GM12878 (cell line): ENCODE results near the gene ASMTL. TPM values are rescaled to one million over a fixed set of nuclear protein-coding genes. Genes with fewer than 3 reads are reported as not detected.

Experiments used
- ATAC-seq: fragments of 200-7000 bp; cut with Tn5 transposase; 3 replicates; pipeline ENCODE4 v1.9.1; 2020; ENCODE audit warnings: mild to moderate bottlenecking, moderate library complexity
- BruUV-seq: library from RNA; stranded (reverse); fragments of 400-500 nt; replicated peaks from 2 replicates; lab custom pipeline; 2021; lab: Mats Ljungman, UMichigan
- CTCF ChIA-PET: fragments of 300-600 bp; sonication (Branson Sonifier 250); formaldehyde crosslinking; extraction: SDS; loops from one replicate; lab custom pipeline; 2021; ENCODE audit warnings: inconsistent platforms; lab: Yijun Ruan, JAX
- POLR2A ChIA-PET: fragments of 350-600 bp; formaldehyde crosslinking; extraction: SDS; loops from one replicate; lab custom pipeline; 2021; ENCODE audit warnings: inconsistent platforms; lab: Charles Lee
- RAD21 ChIA-PET: fragments of 300-600 bp; sonication (Branson Sonifier 250); formaldehyde crosslinking; loops from one replicate; lab custom pipeline; 2023; ENCODE audit warnings: antibody characterized with exemption; ENCODE audit not compliant: unreplicated experiment; lab: Charles Lee
- SMC1A ChIA-PET: fragments of 300-600 bp; sonication (Branson Sonifier 250); formaldehyde crosslinking; loops from one replicate; lab custom pipeline; 2023; ENCODE audit not compliant: unreplicated experiment, uncharacterized antibody; lab: Charles Lee
- DNase-seq: peaks from one replicate; pipeline ENCODE4 v3.0.0-alpha.2; 2011; ENCODE audit warnings: low read depth, low spot score
- FAIRE-seq: peaks from 3 replicates; lab custom pipeline; 2011; peaks lifted over from hg19 to GRCh38; lab: Jason Lieb, UNC
- H2AFZ ChIP-seq: 2 replicates; pipeline ENCODE4 v1.6.0; 2011; ENCODE audit warnings: low read depth, low read length, control low read depth; ENCODE audit not compliant: control insufficient read depth
- H3K27ac ChIP-seq: 2 replicates; pipeline ENCODE4 v1.5.1; 2011; ENCODE audit warnings: control low read depth; ENCODE audit not compliant: control insufficient read depth, insufficient read depth
- H3K27me3 ChIP-seq, 2 experiments: replicated peaks in 1 of 2; 2 replicates each; pipeline versions ENCODE4 v1.6.0 to v1.6.1; 2011; ENCODE audit warnings: low read length in 1 of 2; ENCODE audit not compliant: control insufficient read depth in 2 of 2, insufficient read depth in 2 of 2
- H3K36me3 ChIP-seq, 2 experiments: 2 replicates each; pipeline ENCODE4 v1.5.1; 2011; ENCODE audit warnings: low read length in 1 of 2; ENCODE audit not compliant: control insufficient read depth in 2 of 2, insufficient read depth in 2 of 2
- H3K4me1 ChIP-seq: 2 replicates; pipeline ENCODE4 v1.6.1; 2011; ENCODE audit warnings: mild to moderate bottlenecking, low read length, moderate library complexity, mixed read lengths; ENCODE audit not compliant: control insufficient read depth, insufficient read depth
- H3K4me2 ChIP-seq: 2 replicates; pipeline ENCODE4 v1.6.0; 2011; ENCODE audit warnings: control low read depth; ENCODE audit not compliant: control insufficient read depth, insufficient read depth
- H3K4me3 ChIP-seq: fragments of 200-600 bp; sonication (generic); 2 replicates; pipeline ENCODE4 v1.5.1; 2016
- H3K79me2 ChIP-seq: 2 replicates; pipeline ENCODE4 v1.6.0; 2011; ENCODE audit warnings: low read length; ENCODE audit not compliant: control insufficient read depth, insufficient read depth
- H3K9ac ChIP-seq: 2 replicates; pipeline ENCODE4 v1.8.0; 2011; ENCODE audit warnings: low read length, control low read depth, mixed read lengths; ENCODE audit not compliant: control insufficient read depth, insufficient read depth
- H3K9me3 ChIP-seq: replicated peaks from 3 replicates; pipeline ENCODE4 v1.5.1; 2011; ENCODE audit warnings: mild to moderate bottlenecking, low read length; ENCODE audit not compliant: control insufficient read depth, insufficient read depth
- H4K20me1 ChIP-seq: 2 replicates; pipeline ENCODE4 v1.6.0; 2011; ENCODE audit not compliant: control insufficient read depth, insufficient read depth
- CBX3 ChIP-seq: fragments of 200-600 bp; sonication (generic); IDR thresholded peaks from 2 replicates; pipeline ENCODE4 v1.6.1; 2016; ENCODE audit warnings: low read depth, borderline replicate concordance
- GABPA ChIP-seq: IDR thresholded peaks from 2 replicates; pipeline ENCODE4 v1.6.1; 2014; ENCODE audit warnings: antibody characterized with exemption, low read depth, mild to moderate bottlenecking, inconsistent platforms
- HCFC1 ChIP-seq: fragments of 150-350 bp; IDR thresholded peaks from 2 replicates; pipeline ENCODE4 v1.6.1; 2014; ENCODE audit warnings: low read length
- KAT2A ChIP-seq: conservative IDR thresholded peaks from 2 replicates; pipeline ENCODE4 v1.6.1; 2011; ENCODE audit warnings: low read depth, low read length; ENCODE audit not compliant: control insufficient read depth
- RAD21 ChIP-seq: IDR thresholded peaks from 2 replicates; pipeline ENCODE4 v1.6.1; 2011; ENCODE audit warnings: mild to moderate bottlenecking, low read depth, low read length, moderate library complexity; ENCODE audit not compliant: insufficient read depth
- SIN3A ChIP-seq: IDR thresholded peaks from 2 replicates; pipeline ENCODE4 v1.6.1; 2012; ENCODE audit warnings: low read depth, low read length, improper control_type of control experiment
- ZNF207 ChIP-seq: fragments of 450-650 bp; IDR thresholded peaks from 2 replicates; pipeline ENCODE4 v1.6.1; 2014; ENCODE audit warnings: antibody characterized with exemption, mild to moderate bottlenecking, borderline replicate concordance
- ZNF24 ChIP-seq: fragments of 450-650 bp; IDR thresholded peaks from 2 replicates; pipeline ENCODE4 v1.6.1; 2017; ENCODE audit warnings: antibody characterized with exemption, mild to moderate bottlenecking
- ZNF687 ChIP-seq: fragments of 450-650 bp; IDR thresholded peaks from 2 replicates; pipeline ENCODE4 v1.6.1; 2017; ENCODE audit warnings: mild to moderate bottlenecking, moderate library complexity
- whole genome bisulfite sequencing: methylation state at CpG from one replicate; pipeline ENCODE4 v1.1.6; 2016; ENCODE audit warnings: low lambda C conversion rate; ENCODE audit not compliant: insufficient replicate concordance, insufficient coverage; ENCODE audit errors: missing lambda C conversion rate; 5-methylcytosine and 5-hydroxymethylcytosine counted together
- in situ Hi-C: fragments of 300-500 bp; cut with MboI; formaldehyde crosslinking; loops from 9 replicates; pipeline ENCODE4 v1.14.3; 2018; ENCODE audit warnings: mixed read lengths
- intact Hi-C: fragments of 100-400 bp; cut with micrococcal nuclease; formaldehyde crosslinking; loops from one replicate; pipeline ENCODE4 v1.14.2; 2022; ENCODE audit not compliant: unreplicated experiment
- polyA plus RNA-seq, 11 experiments: library from polyadenylated mRNA; depleted of rRNA in 4 of 11; unstranded in 6 of 11; stranded (reverse) in 5 of 11; fragments of >200 nt; fragmentation: Nextera tagmentation in 4 of 11; fragmentation: Illumina TruSeq in 1 of 11; extraction: Ambion mirVana in 4 of 11; extraction: Trizol in 1 of 11; gene quantifications; 1 replicate in 1 of 11; 2 replicates in 10 of 11; pipeline versions ENCODE4 v1.2.1 to v1.2.3, GENCODE V29; 2011 to 2016; ENCODE audit warnings: inconsistent platforms in 2 of 11, missing spikeins in 2 of 11, low read depth in 1 of 11
- total RNA-seq, 4 experiments: library from RNA; depleted of rRNA in 3 of 4; stranded (reverse); fragments of >200 nt in 3 of 4; fragmentation: Illumina TruSeq in 1 of 4; extraction: Trizol in 1 of 4; gene quantifications; 2 replicates each; pipeline versions ENCODE4 v1.2.1 to v1.2.3, GENCODE V29; 2013 to 2021
- TF ChIP-seq, protein P1 (sequence below): fragments of 450-650 bp; IDR thresholded peaks from 2 replicates; pipeline ENCODE4 v1.6.1; 2017; ENCODE audit warnings: antibody characterized with exemption, mild to moderate bottlenecking, moderate library complexity
- TF ChIP-seq, protein P2 (sequence below): fragments of 450-650 bp; IDR thresholded peaks from 2 replicates; pipeline ENCODE4 v1.6.1; 2017; ENCODE audit warnings: mild to moderate bottlenecking, low read depth, inconsistent platforms; ENCODE audit not compliant: poor library complexity, severe bottlenecking

The ASMTL gene
- total and polyA plus RNA-seq, 10 of the 15 experiments (the other 5 are each of a cell fraction or from before 2014, with no cell fraction given) = 1.6 to 51.9 (median 32.1) TPM

GRCh38 chrX:1496076-1496475 is 43.4 kb upstream of the ASMTL start (continued):
- TF ChIP-seq ZNF207 = no peak

DNA sequence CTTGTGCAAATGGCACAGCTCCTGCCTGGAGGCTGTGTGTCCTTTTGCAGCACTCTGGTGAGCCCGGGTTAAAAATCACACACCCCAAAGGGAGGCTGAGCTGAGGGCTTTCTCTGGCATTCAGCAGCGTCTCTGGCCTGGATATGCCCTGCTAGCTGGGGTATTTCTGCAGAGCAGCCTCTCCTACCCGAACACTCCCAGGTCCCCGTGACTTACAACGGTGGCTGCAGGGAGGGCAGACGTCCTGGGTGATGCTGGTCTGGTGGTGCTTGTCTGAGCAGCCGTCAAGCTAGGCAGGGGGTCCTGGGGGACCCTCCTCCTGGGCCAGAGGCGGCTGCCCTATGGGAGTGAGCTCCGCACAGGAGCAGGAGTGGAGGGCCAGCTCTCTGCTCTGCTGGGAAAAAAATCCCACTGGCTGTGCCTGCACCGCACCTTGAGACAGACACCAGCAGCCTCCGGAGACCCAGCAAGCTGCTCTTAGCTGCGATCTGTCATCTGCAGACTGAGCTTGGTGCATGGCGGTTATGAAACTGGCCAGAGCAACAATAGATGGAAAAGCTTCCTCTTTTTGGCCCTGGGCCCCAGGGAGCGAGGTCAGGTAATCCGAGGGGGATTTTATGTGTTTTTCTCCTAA is 41.3 kb upstream of the ASMTL start:
- H3K9me3 ChIP-seq = no peaks in the 10 kb centered on the region; the same call in 2 of the 3 replicates
- no peaks in the 10 kb centered on the region for H4K20me1 ChIP-seq
- intact Hi-C loops = loop anchor here (2.0 kb wide), 1 partner anchor 43 kb away; the partner anchor contains the start of gene P2RY8
- peaks cover 20% of the 10 kb centered on the region for H3K4me1 ChIP-seq
- H3K4me3 ChIP-seq = peak overlapping the region; percentile 78
- 3% methylated on average over 15 of the region's 15 CpGs for WGBS
- TSS peak; percentile 70 for BruUV-seq
- RAD21 ChIA-PET = no interaction called here
- no peak overlapping the region for H2AFZ ChIP-seq
- H3K36me3 ChIP-seq = peaks cover 4% of the 10 kb centered on the region in 2 experiments; a peak in 2 of 4 replicates
- peak overlapping the region; percentile 83 for H3K9ac ChIP-seq
- H3K4me2 ChIP-seq = peak overlapping the region; percentile 100
- peak overlapping the region; percentile 87 for H3K27ac ChIP-seq
- SMC1A ChIA-PET = no interaction called here
- no peak for DNase-seq
- POLR2A ChIA-PET = no interaction called here
- H3K27me3 ChIP-seq = no peaks in the 10 kb centered on the region
- CTCF ChIA-PET = no interaction called here
- FAIRE-seq = peak; percentile 23
- in situ Hi-C loops = no loop called here
- peak; percentile 77 for ATAC-seq
- peaks cover 18% of the 10 kb centered on the region for H3K79me2 ChIP-seq
- TF ChIP-seq RAD21 (no peak), SIN3A (0 out of 2 replicates have a peak, but pooled peaks have one; percentile 17), ZNF687 (no peak; the same call in 1 of the 2 replicates), GABPA (no peak), HCFC1 (no peak; the same call in 1 of the 2 replicates), KAT2A (no peak), ZNF24 (no peak; the same call in 1 of the 2 replicates), CBX3 (no peak)
- TF ChIP-seq, protein P1, sequence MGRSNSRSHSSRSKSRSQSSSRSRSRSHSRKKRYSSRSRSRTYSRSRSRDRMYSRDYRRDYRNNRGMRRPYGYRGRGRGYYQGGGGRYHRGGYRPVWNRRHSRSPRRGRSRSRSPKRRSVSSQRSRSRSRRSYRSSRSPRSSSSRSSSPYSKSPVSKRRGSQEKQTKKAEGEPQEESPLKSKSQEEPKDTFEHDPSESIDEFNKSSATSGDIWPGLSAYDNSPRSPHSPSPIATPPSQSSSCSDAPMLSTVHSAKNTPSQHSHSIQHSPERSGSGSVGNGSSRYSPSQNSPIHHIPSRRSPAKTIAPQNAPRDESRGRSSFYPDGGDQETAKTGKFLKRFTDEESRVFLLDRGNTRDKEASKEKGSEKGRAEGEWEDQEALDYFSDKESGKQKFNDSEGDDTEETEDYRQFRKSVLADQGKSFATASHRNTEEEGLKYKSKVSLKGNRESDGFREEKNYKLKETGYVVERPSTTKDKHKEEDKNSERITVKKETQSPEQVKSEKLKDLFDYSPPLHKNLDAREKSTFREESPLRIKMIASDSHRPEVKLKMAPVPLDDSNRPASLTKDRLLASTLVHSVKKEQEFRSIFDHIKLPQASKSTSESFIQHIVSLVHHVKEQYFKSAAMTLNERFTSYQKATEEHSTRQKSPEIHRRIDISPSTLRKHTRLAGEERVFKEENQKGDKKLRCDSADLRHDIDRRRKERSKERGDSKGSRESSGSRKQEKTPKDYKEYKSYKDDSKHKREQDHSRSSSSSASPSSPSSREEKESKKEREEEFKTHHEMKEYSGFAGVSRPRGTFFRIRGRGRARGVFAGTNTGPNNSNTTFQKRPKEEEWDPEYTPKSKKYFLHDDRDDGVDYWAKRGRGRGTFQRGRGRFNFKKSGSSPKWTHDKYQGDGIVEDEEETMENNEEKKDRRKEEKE = no peak
- TF ChIP-seq, protein P2, sequence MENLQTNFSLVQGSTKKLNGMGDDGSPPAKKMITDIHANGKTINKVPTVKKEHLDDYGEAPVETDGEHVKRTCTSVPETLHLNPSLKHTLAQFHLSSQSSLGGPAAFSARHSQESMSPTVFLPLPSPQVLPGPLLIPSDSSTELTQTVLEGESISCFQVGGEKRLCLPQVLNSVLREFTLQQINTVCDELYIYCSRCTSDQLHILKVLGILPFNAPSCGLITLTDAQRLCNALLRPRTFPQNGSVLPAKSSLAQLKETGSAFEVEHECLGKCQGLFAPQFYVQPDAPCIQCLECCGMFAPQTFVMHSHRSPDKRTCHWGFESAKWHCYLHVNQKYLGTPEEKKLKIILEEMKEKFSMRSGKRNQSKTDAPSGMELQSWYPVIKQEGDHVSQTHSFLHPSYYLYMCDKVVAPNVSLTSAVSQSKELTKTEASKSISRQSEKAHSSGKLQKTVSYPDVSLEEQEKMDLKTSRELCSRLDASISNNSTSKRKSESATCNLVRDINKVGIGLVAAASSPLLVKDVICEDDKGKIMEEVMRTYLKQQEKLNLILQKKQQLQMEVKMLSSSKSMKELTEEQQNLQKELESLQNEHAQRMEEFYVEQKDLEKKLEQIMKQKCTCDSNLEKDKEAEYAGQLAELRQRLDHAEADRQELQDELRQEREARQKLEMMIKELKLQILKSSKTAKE = no peak
